Measurements from ENCODE around the gene SVIL.

SVIL gene

DNA sequence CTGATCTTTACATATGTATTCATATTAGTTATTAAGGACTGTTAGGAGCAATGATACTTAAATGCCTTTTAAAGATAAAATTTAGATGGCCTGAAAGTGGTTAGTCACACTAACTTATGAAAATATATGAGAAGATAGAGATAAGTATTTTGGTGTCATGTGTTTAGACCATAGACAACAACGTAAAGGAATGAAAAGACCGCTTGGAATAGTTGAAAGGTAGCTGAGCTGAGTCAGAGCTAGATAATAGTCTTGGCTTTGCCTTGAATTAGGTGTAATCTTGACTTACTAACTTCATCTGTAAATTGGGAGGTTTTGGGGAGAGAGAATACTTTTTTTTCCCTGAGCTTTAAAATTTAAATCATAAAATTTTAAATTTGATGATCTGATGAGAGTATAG is 218.9 kb downstream of the SVIL start:
- no peak for DNase-seq (ENCODE audit: low spot score)

DNA sequence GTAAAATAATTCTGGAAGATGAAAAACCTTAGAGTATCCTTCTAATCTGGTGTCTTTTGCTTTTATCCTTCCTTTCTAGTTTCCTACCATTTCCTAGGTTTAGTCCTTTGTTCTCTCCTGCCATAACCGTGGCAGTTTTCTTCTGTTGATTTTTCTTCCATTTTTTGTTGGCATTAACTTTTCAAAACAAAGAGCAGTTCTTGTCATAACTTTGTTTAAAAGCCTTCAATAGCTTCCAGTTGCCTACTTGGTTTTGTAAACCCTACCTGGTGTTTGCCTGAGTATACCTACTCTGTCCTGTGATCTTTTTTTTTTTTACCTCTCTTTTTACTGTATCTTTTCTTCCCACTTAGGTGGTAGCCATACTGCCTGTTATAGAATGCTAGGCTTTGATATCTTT is 220.3 kb downstream of the SVIL start:
- DNase-seq (ENCODE audit: low spot score) = no peak

- peak; percentile 44 for DNase-seq (ENCODE audit: low spot score)
Observed at GRCh38 chr10:29412485-29412884, 222.3 kb downstream of the SVIL start.

DNA sequence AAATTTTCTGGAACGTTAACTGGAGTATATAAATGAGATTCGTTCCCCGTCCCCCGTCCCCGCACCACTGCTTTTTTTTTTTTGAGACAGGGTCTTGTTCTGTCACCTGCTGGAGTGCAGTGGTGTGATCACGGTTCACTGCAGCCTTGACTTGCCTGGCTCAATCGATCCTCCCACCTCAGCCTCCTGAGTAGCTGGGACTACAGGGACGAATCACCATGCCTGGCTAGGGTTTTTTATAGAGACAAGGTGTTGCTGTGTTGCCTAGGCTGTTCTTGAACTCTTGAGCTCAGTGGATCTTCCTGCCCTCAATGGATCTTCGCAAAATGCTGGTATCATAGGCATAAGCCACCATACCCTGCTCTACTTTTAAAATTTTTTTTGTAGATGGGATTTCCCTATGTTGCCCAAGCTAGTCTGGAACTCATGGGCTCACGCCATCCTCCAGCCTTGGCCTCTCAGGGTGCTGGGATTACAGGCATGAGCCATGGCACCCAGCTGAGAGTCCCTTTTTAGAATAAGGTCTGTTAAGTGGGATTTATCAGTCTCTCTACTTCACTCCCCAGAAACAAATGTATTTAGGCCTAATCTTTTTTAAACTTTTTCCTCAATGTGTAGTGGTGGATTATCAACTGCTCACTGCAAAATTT is 223.0 kb downstream of the SVIL start:
- no peak for DNase-seq (ENCODE audit: low spot score)

- peak; percentile 87 for DNase-seq (ENCODE audit: low spot score)
Observed at GRCh38 chr10:29409241-29410054, 225.3 kb downstream of the SVIL start.

DNA sequence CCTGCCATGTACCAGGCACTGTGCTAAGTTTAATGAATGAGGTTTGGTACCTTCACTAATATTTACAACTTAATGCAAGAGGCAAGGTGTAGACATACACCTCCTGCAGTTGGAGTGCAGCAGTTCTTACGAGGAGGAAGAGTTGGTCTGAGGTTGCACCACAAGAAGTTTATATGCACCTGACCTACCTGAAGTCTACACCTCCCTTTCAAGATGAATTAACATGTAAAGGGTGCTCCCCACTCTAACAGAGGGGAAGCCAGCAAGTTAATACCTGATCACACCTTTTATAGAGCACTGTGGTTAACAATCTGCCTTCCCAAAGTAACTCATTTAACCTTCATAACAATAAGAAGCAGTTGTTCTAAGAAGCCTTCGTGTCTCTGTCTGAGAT is 225.9 kb downstream of the SVIL start:
- DNase-seq (ENCODE audit: low spot score) = no peak

All from HuH-7 (cell line).